Osteocyte (in vitro differentiated cells): ENCODE data around the gene PPM1F. TPM values are rescaled to one million over a fixed set of nuclear protein-coding genes. Genes with fewer than 3 reads are reported as not detected.

Source experiments
- DNase-seq: peaks from one replicate; pipeline ENCODE4 v3.0.0; 2021; ENCODE audit warnings: mixed read lengths; ENCODE audit not compliant: unreplicated experiment; ENCODE audit errors: extremely low spot score
- H3K27ac Mint-ChIP-seq: one replicate; pipeline ENCODE4 v1.8.0; 2021; ENCODE audit warnings: mild to moderate bottlenecking, mixed read lengths; ENCODE audit not compliant: unreplicated experiment
- H3K27me3 Mint-ChIP-seq: one replicate; pipeline ENCODE4 v1.8.0; 2021; ENCODE audit warnings: mixed read lengths; ENCODE audit not compliant: unreplicated experiment
- H3K36me3 Mint-ChIP-seq: one replicate; pipeline ENCODE4 v1.8.0; 2021; ENCODE audit warnings: mixed read lengths; ENCODE audit not compliant: unreplicated experiment
- H3K4me1 Mint-ChIP-seq: one replicate; pipeline ENCODE4 v1.8.0; 2021; ENCODE audit warnings: mixed read lengths; ENCODE audit not compliant: unreplicated experiment
- H3K4me3 Mint-ChIP-seq: one replicate; pipeline ENCODE4 v1.8.0; 2021; ENCODE audit warnings: mild to moderate bottlenecking, moderate library complexity, mixed read lengths; ENCODE audit not compliant: unreplicated experiment
- H3K9me3 Mint-ChIP-seq: one replicate; pipeline ENCODE4 v1.8.0; 2021; ENCODE audit warnings: mixed read lengths; ENCODE audit not compliant: unreplicated experiment
- total RNA-seq: library from RNA; stranded (reverse); gene quantifications from 2 replicates; pipeline ENCODE4 v1.2.1, GENCODE V29; 2021
- TF ChIP-seq, protein P1 (sequence below): fragments of 200-600 bp; sonication (generic); IDR thresholded peaks from 2 replicates; pipeline ENCODE4 v1.5.0; 2021; ENCODE audit warnings: antibody characterized with exemption, mild to moderate bottlenecking, moderate library complexity

The PPM1F gene
- total RNA-seq, 1 donor from 2014 or later, result 40.2 TPM

DNA sequence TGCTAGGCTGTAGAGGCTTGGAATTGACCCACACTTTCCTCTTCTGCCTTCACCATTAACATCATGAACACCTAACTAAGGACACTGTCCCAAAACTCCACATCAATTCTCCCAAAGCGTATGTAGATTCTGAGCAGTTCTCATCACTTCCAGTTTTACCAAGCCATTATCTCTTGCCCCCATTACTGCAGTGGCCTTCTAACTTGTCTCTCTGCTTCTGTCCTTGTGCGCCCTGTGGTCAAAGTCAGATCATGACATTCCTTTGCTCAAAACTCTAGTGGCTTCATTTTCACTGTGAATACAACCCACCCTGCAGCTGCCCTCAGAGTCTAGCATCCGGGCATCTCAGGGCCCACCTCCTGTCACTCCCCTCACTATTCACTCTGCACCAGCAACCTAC is 43.0 kb upstream of the PPM1F start:
- no peaks in the 10 kb centered on the region for H3K9me3 Mint-ChIP-seq
- H3K4me3 Mint-ChIP-seq, result no peak overlapping the region
- H3K36me3 Mint-ChIP-seq, result no peaks in the 10 kb centered on the region
- no peak for DNase-seq
- TF ChIP-seq, protein P1, sequence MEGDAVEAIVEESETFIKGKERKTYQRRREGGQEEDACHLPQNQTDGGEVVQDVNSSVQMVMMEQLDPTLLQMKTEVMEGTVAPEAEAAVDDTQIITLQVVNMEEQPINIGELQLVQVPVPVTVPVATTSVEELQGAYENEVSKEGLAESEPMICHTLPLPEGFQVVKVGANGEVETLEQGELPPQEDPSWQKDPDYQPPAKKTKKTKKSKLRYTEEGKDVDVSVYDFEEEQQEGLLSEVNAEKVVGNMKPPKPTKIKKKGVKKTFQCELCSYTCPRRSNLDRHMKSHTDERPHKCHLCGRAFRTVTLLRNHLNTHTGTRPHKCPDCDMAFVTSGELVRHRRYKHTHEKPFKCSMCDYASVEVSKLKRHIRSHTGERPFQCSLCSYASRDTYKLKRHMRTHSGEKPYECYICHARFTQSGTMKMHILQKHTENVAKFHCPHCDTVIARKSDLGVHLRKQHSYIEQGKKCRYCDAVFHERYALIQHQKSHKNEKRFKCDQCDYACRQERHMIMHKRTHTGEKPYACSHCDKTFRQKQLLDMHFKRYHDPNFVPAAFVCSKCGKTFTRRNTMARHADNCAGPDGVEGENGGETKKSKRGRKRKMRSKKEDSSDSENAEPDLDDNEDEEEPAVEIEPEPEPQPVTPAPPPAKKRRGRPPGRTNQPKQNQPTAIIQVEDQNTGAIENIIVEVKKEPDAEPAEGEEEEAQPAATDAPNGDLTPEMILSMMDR, result no peak
- no peak overlapping the region for H3K27ac Mint-ChIP-seq
- no peaks in the 10 kb centered on the region for H3K4me1 Mint-ChIP-seq
- H3K27me3 Mint-ChIP-seq, result peaks cover 54% of the 10 kb centered on the region

DNA sequence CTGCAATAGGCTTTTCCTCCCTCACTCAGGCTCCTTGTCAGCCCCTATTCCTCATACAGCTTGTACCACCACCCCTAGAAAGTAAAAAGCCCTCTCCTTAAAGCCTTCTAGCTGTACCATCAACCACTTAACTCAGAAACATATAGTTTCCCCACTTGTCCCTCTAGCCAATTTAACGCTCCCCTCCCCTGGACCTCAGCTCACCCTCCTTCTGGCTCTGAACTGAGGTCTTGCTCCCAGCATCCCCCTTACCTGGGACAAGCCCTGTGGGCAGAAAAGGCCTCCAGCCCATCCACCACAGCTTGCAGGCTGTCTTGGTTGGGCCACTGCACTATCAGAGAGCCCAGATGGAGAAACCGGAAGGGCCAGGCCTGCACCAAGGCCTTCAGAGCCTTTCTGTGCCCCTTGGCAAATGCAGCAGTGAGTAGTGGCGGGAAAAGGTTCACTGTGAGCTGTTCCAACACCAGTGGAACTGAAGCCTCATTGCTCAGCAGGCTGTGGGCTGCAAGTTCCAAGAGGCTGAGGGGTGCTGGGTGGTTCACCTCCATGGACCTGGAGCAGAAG is 42.3 kb upstream of the PPM1F start:
- Mint-ChIP-seq H3K36me3 (no peaks in the 10 kb centered on the region), H3K4me1 (no peaks in the 10 kb centered on the region), H3K27ac (no peak overlapping the region), H3K4me3 (no peak overlapping the region), H3K27me3 (peaks cover 49% of the 10 kb centered on the region), H3K9me3 (no peaks in the 10 kb centered on the region)
- no peak for DNase-seq
- TF ChIP-seq, protein P1, result no peak

DNA sequence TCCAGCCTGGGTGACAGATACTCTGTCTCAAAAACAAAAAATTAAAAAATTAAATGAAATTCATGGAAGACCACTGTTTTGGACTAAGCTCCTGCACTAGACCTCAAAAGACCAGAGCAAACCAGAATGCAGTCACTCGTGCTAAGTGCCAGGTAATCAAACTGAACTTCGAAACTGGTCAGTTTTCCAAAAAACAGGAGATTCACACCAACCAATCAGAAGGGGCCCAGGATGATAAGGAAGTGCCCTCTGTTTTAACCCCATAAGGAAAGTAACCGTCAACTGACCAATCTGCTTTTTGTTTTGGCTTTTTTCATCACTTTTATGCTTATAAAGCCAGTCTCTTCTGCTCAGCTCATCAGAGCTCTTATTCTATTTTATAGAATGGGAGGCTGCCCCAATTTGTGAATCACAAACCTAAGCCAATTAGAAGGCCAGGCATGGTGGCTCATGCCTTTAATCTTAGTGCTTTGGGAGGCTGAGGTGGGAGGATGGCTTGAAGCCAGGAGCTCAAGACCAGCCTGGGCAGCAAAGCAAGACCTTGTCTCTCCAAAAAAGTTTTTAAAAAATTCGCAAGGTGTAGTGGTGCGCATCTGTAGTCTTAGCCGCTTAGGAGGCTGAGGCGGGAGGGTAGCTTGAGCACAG is 40.1 kb upstream of the PPM1F start:
- Mint-ChIP-seq H3K27ac (no peak overlapping the region), H3K36me3 (no peaks in the 10 kb centered on the region), H3K27me3 (peaks cover 43% of the 10 kb centered on the region), H3K4me1 (no peaks in the 10 kb centered on the region), H3K9me3 (no peaks in the 10 kb centered on the region), H3K4me3 (no peak overlapping the region)
- TF ChIP-seq, protein P1, result no peak
- DNase-seq, result no peak

DNA sequence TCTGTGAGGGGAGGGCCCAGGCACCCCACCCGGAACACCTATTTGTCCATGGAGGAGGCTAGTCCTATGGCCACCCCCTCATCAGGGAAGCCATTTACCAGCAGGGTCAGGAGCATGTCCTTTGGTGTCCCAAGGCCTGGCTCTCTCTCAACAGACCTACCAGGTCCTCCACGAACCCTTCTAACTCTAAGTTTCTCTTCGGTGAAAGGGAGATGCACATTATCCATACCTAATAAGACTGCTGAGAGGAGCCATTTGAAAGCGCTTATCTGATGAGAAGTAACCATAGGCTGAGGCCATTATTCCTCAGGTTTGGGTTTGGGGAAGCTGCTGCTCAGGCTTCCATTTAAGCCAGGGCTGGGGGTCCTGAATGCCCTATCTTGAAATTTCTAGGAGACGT is 39.1 kb upstream of the PPM1F start:
- H3K4me1 Mint-ChIP-seq, result no peaks in the 10 kb centered on the region
- no peak overlapping the region for H3K27ac Mint-ChIP-seq
- TF ChIP-seq, protein P1, result no peak
- no peak overlapping the region for H3K4me3 Mint-ChIP-seq
- H3K27me3 Mint-ChIP-seq, result peaks cover 45% of the 10 kb centered on the region
- no peaks in the 10 kb centered on the region for H3K36me3 Mint-ChIP-seq
- DNase-seq, result no peak
- H3K9me3 Mint-ChIP-seq, result no peaks in the 10 kb centered on the region

DNA sequence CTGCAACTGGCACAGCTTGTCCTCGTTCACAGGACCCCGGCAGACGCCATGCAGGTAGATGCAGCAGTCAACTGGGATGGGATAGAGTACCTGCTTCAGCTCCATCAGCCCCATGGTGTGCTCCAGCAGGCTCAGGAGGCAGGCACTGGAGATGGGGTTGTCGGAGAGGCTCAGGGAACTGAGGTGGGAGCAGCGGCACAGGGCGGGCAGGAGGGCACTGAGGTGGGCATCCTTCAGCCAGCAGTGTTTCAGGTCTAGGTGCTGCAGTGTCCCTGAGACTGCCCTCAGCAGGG is 38.6 kb upstream of the PPM1F start:
- H3K36me3 Mint-ChIP-seq, result no peaks in the 10 kb centered on the region
- no peaks in the 10 kb centered on the region for H3K9me3 Mint-ChIP-seq
- H3K27ac Mint-ChIP-seq, result no peak overlapping the region
- peaks cover 45% of the 10 kb centered on the region for H3K27me3 Mint-ChIP-seq
- DNase-seq, result no peak
- TF ChIP-seq, protein P1, result no peak
- H3K4me3 Mint-ChIP-seq, result no peak overlapping the region
- no peaks in the 10 kb centered on the region for H3K4me1 Mint-ChIP-seq
